Astrocyte (in vitro differentiated cells and primary cell): Measurements from ENCODE around the gene RETREG2. TPM values are rescaled to one million over a fixed set of nuclear protein-coding genes. Genes with fewer than 3 reads are reported as not detected.
A peak's percentile ranks its signal among the peaks of the same experiment; 100 is the strongest.

Experiments used
- DNase-seq: peaks from one replicate; pipeline ENCODE4 v3.0.0-alpha.2; 2010; ENCODE audit warnings: low read depth
- FAIRE-seq: peaks from 2 replicates; lab custom pipeline; 2011; peaks lifted over from hg19 to GRCh38; lab: Jason Lieb, UNC
- H2AFZ ChIP-seq: 2 replicates; pipeline ENCODE4 v1.6.0; 2012; ENCODE audit warnings: low read depth, low read length, inconsistent platforms
- H3K27ac ChIP-seq: 2 replicates; pipeline ENCODE4 v1.5.1; 2011; ENCODE audit warnings: low read depth, low read length, inconsistent platforms
- H3K27me3 ChIP-seq: 2 replicates; pipeline ENCODE4 v1.6.0; 2011; ENCODE audit warnings: low read length, inconsistent platforms; ENCODE audit not compliant: insufficient read depth
- H3K36me3 ChIP-seq: 2 replicates; pipeline ENCODE4 v1.5.1; 2011; ENCODE audit warnings: low read length, inconsistent platforms; ENCODE audit not compliant: insufficient read depth
- H3K4me1 ChIP-seq: 2 replicates; pipeline ENCODE4 v1.5.1; 2011; ENCODE audit warnings: low read length, inconsistent platforms; ENCODE audit not compliant: insufficient read depth
- H3K4me2 ChIP-seq: 2 replicates; pipeline ENCODE4 v1.6.0; 2012; ENCODE audit warnings: low read length, inconsistent platforms
- H3K4me3 ChIP-seq: 2 replicates; pipeline ENCODE4 v1.5.1; 2011; ENCODE audit warnings: low read depth, mild to moderate bottlenecking, low read length, inconsistent platforms; ENCODE audit not compliant: insufficient read depth
- H3K79me2 ChIP-seq: 2 replicates; pipeline ENCODE4 v1.6.0; 2012; ENCODE audit warnings: mild to moderate bottlenecking, low read length, inconsistent platforms; ENCODE audit not compliant: insufficient read depth
- H3K9ac ChIP-seq: 2 replicates; pipeline ENCODE4 v1.6.0; 2012; ENCODE audit warnings: mild to moderate bottlenecking, low read length, inconsistent platforms
- H3K9me3 ChIP-seq: 2 replicates; pipeline ENCODE4 v1.5.1; 2012; ENCODE audit warnings: low read depth, mild to moderate bottlenecking, low read length, inconsistent platforms; ENCODE audit not compliant: insufficient read depth
- H4K20me1 ChIP-seq: 2 replicates; pipeline ENCODE4 v1.6.0; 2012; ENCODE audit warnings: low read length, inconsistent platforms; ENCODE audit not compliant: insufficient read depth
- H3K27ac Mint-ChIP-seq: one replicate; pipeline ENCODE4 v1.8.0; 2021; ENCODE audit warnings: mild to moderate bottlenecking, mixed read lengths; ENCODE audit not compliant: unreplicated experiment
- H3K27me3 Mint-ChIP-seq: one replicate; pipeline ENCODE4 v1.8.0; 2021; ENCODE audit warnings: low read depth, mixed read lengths; ENCODE audit not compliant: unreplicated experiment
- H3K36me3 Mint-ChIP-seq: one replicate; pipeline ENCODE4 v1.8.0; 2021; ENCODE audit warnings: low read depth, mixed read lengths; ENCODE audit not compliant: unreplicated experiment
- H3K4me1 Mint-ChIP-seq: one replicate; pipeline ENCODE4 v1.8.0; 2021; ENCODE audit warnings: low read depth, mixed read lengths; ENCODE audit not compliant: unreplicated experiment
- H3K4me3 Mint-ChIP-seq: one replicate; pipeline ENCODE4 v1.8.0; 2021; ENCODE audit warnings: mild to moderate bottlenecking, moderate library complexity, mixed read lengths; ENCODE audit not compliant: unreplicated experiment
- H3K9me3 Mint-ChIP-seq: one replicate; pipeline ENCODE4 v1.8.0; 2021; ENCODE audit warnings: mild to moderate bottlenecking, mixed read lengths; ENCODE audit not compliant: unreplicated experiment
- CTCF ChIP-seq: IDR thresholded peaks from 2 replicates; pipeline ENCODE4 v1.5.1; 2011; ENCODE audit warnings: low read depth, mild to moderate bottlenecking, inconsistent platforms, low read length, moderate library complexity; ENCODE audit not compliant: insufficient read depth
- EZH2 ChIP-seq: IDR thresholded peaks from 2 replicates; pipeline ENCODE4 v1.6.1; 2012; ENCODE audit warnings: mild to moderate bottlenecking, low read length, inconsistent platforms; ENCODE audit not compliant: insufficient read depth
- total RNA-seq: library from RNA; stranded (reverse); gene quantifications from 2 replicates; pipeline ENCODE4 v1.2.1, GENCODE V29; 2021

The RETREG2 gene
- total RNA-seq, 1 donor from 2014 or later = 54.8 TPM

- peaks cover 18% of the 10 kb centered on the region for H3K36me3 Mint-ChIP-seq
- no peak overlapping the region for H3K27ac Mint-ChIP-seq
- peaks cover 21% of the 10 kb centered on the region for H3K4me1 Mint-ChIP-seq
- Histone ChIP-seq H4K20me1 (peaks cover 28% of the 10 kb centered on the region), H3K9ac (no peak overlapping the region), H3K4me1 (peaks cover 26% of the 10 kb centered on the region), H3K79me2 (peaks cover 29% of the 10 kb centered on the region), H3K36me3 (peaks cover 4% of the 10 kb centered on the region), H2AFZ (no peak overlapping the region), H3K27ac (no peak overlapping the region), H3K4me3 (no peak overlapping the region), H3K27me3 (no peaks in the 10 kb centered on the region), H3K9me3 (no peaks in the 10 kb centered on the region), H3K4me2 (no peak overlapping the region)
- H3K27me3 Mint-ChIP-seq = no peaks in the 10 kb centered on the region
- H3K4me3 Mint-ChIP-seq = peak overlapping the region; percentile 66
- no peak for TF ChIP-seq CTCF
- no peak for TF ChIP-seq EZH2
- DNase-seq = no peak
- FAIRE-seq = no peak
- H3K9me3 Mint-ChIP-seq = peaks cover 1% of the 10 kb centered on the region
Observed at GRCh38 chr2:219174801-219175200, 3.3 kb upstream of the RETREG2 start.

GRCh38 chr2:219175486-219175885 is 2.6 kb upstream of the RETREG2 start:
- DNase-seq (no peak), FAIRE-seq (no peak)
- Mint-ChIP-seq H3K9me3 (peaks cover 1% of the 10 kb centered on the region), H3K27me3 (no peaks in the 10 kb centered on the region), H3K36me3 (peaks cover 18% of the 10 kb centered on the region), H3K27ac (no peak overlapping the region), H3K4me3 (peak overlapping the region; percentile 86), H3K4me1 (peaks cover 21% of the 10 kb centered on the region)
- Histone ChIP-seq H2AFZ (no peak overlapping the region), H3K9ac (peak overlapping the region; percentile 87), H3K27me3 (no peaks in the 10 kb centered on the region), H4K20me1 (peaks cover 35% of the 10 kb centered on the region), H3K36me3 (peaks cover 4% of the 10 kb centered on the region), H3K4me2 (peak overlapping the region; percentile 96), H3K79me2 (peaks cover 36% of the 10 kb centered on the region), H3K4me3 (peak overlapping the region; percentile 71), H3K27ac (no peak overlapping the region), H3K9me3 (no peaks in the 10 kb centered on the region), H3K4me1 (peaks cover 26% of the 10 kb centered on the region)
- TF ChIP-seq CTCF (no peak), EZH2 (no peak)
